H9 (cell line): ENCODE results near the gene NDE1. TPM values are rescaled to one million over a fixed set of nuclear protein-coding genes. Genes with fewer than 3 reads are reported as not detected.

Source experiments
- DNase-seq: peaks from one replicate; pipeline ENCODE4 v3.0.0-alpha.2; 2017
- H2AFZ ChIP-seq: one replicate; pipeline ENCODE4 v1.6.1; 2013; ENCODE audit warnings: mild to moderate bottlenecking, low read length, control low read depth, moderate library complexity
- H2AK5ac ChIP-seq: 2 replicates; pipeline ENCODE4 v1.6.1; 2013; ENCODE audit warnings: low read length, control low read depth, mixed read lengths; ENCODE audit not compliant: insufficient read length
- H2BK120ac ChIP-seq: one replicate; pipeline ENCODE4 v1.6.1; 2013; ENCODE audit warnings: low read depth, mild to moderate bottlenecking, low read length, control low read depth, inconsistent platforms; ENCODE audit not compliant: poor library complexity, severe bottlenecking
- H2BK12ac ChIP-seq: 2 replicates; pipeline ENCODE4 v1.6.1; 2013; ENCODE audit warnings: low read length, control low read depth, mixed read lengths, low read depth; ENCODE audit not compliant: insufficient read length
- H2BK15ac ChIP-seq: 2 replicates; pipeline ENCODE4 v1.6.1; 2013; ENCODE audit warnings: low read depth, low read length, control low read depth
- H2BK20ac ChIP-seq: one replicate; pipeline ENCODE4 v1.6.1; 2013; ENCODE audit warnings: low read depth, mild to moderate bottlenecking, low read length, control low read depth, inconsistent platforms; ENCODE audit not compliant: poor library complexity, severe bottlenecking
- H2BK5ac ChIP-seq: 2 replicates; pipeline ENCODE4 v1.6.1; 2013; ENCODE audit warnings: low read length, control low read depth, mixed read lengths; ENCODE audit not compliant: insufficient read length
- H3K14ac ChIP-seq: 2 replicates; pipeline ENCODE4 v1.6.1; 2013; ENCODE audit warnings: low read length, control low read depth; ENCODE audit not compliant: insufficient read depth
- H3K18ac ChIP-seq: 2 replicates; pipeline ENCODE4 v1.6.1; 2013; ENCODE audit warnings: low read depth, mild to moderate bottlenecking, mixed read lengths, low read length, control low read depth; ENCODE audit not compliant: insufficient read length
- H3K23ac ChIP-seq: 2 replicates; pipeline ENCODE4 v1.6.1; 2013; ENCODE audit warnings: low read length, control low read depth, mixed read lengths, low read depth; ENCODE audit not compliant: insufficient read length
- H3K23me2 ChIP-seq: 2 replicates; pipeline ENCODE4 v1.6.1; 2013; ENCODE audit warnings: low read depth, mild to moderate bottlenecking, mixed read lengths, low read length, control low read depth; ENCODE audit not compliant: insufficient read length, poor library complexity, severe bottlenecking
- H3K27ac ChIP-seq: 2 replicates; pipeline ENCODE4 v1.5.1; 2013; ENCODE audit warnings: low read length, control low read depth, mixed read lengths, low read depth; ENCODE audit not compliant: insufficient read length
- H3K27me3 ChIP-seq: 2 replicates; pipeline ENCODE4 v1.6.1; 2013; ENCODE audit warnings: low read length, control low read depth, inconsistent platforms; ENCODE audit not compliant: insufficient read depth
- H3K4ac ChIP-seq: 2 replicates; pipeline ENCODE4 v1.6.1; 2013; ENCODE audit warnings: low read depth, mild to moderate bottlenecking, control low read depth, inconsistent platforms, low read length, moderate library complexity
- H3K4me1 ChIP-seq: 2 replicates; pipeline ENCODE4 v1.6.1; 2013; ENCODE audit warnings: low read length, control low read depth, inconsistent platforms; ENCODE audit not compliant: insufficient read depth
- H3K4me2 ChIP-seq: 2 replicates; pipeline ENCODE4 v1.6.1; 2013; ENCODE audit warnings: low read length, control low read depth, mixed read lengths; ENCODE audit not compliant: insufficient read length, insufficient read depth
- H3K56ac ChIP-seq: 2 replicates; pipeline ENCODE4 v1.6.1; 2013; ENCODE audit warnings: low read depth, mild to moderate bottlenecking, mixed read lengths, low read length, control low read depth; ENCODE audit not compliant: insufficient read length
- H3K79me1 ChIP-seq: 2 replicates; pipeline ENCODE4 v1.6.1; 2013; ENCODE audit warnings: low read depth, mild to moderate bottlenecking, moderate library complexity, low read length, control low read depth, inconsistent platforms; ENCODE audit not compliant: insufficient read depth, poor library complexity, severe bottlenecking
- H3K79me2 ChIP-seq: 2 replicates; pipeline ENCODE4 v1.6.1; 2013; ENCODE audit warnings: low read length, control low read depth, inconsistent platforms; ENCODE audit not compliant: insufficient read depth
- H3K9ac ChIP-seq: 2 replicates; pipeline ENCODE4 v1.6.1; 2013; ENCODE audit warnings: low read length, control low read depth, mixed read lengths; ENCODE audit not compliant: insufficient read length; ENCODE audit errors: extremely low read depth
- H3K9me3 ChIP-seq: one replicate; pipeline ENCODE4 v1.6.1; 2013; ENCODE audit warnings: low read depth, low read length, inconsistent platforms; ENCODE audit not compliant: control insufficient read depth
- H3T11ph ChIP-seq: one replicate; pipeline ENCODE4 v1.6.1; 2013; ENCODE audit warnings: mild to moderate bottlenecking, low read length, control low read depth, inconsistent platforms
- H4K20me1 ChIP-seq: one replicate; pipeline ENCODE4 v1.6.1; 2013; ENCODE audit not compliant: control insufficient read depth, insufficient read length, insufficient read depth
- H4K5ac ChIP-seq: 2 replicates; pipeline ENCODE4 v1.6.1; 2013; ENCODE audit warnings: low read depth, mild to moderate bottlenecking, mixed read lengths, low read length, control low read depth; ENCODE audit not compliant: insufficient read length
- H4K8ac ChIP-seq: replicated peaks from 2 replicates; pipeline ENCODE4 v1.6.1; 2013; ENCODE audit warnings: low read length, control low read depth, mixed read lengths, low read depth; ENCODE audit not compliant: insufficient read length
- H4K91ac ChIP-seq: 2 replicates; pipeline ENCODE4 v1.6.1; 2013; ENCODE audit warnings: low read depth, mild to moderate bottlenecking, moderate library complexity, mixed read lengths, low read length, control low read depth; ENCODE audit not compliant: insufficient read length
- H3K27ac Mint-ChIP-seq, 3 experiments: 2 replicates in 2 of 3; 3 replicates in 1 of 3; pipeline ENCODE4 v1.8.0; 2020 to 2021; ENCODE audit warnings: mixed read lengths in 3 of 3, mild to moderate bottlenecking in 1 of 3, moderate library complexity in 1 of 3
- H3K27me3 Mint-ChIP-seq: 2 replicates; pipeline ENCODE4 v1.8.0; 2021; ENCODE audit warnings: low read depth, mild to moderate bottlenecking, moderate library complexity, mixed read lengths
- H3K36me3 Mint-ChIP-seq, 3 experiments: 2 replicates in 2 of 3; 3 replicates in 1 of 3; pipeline ENCODE4 v1.8.0; 2020 to 2021; ENCODE audit warnings: low read depth in 3 of 3, mixed read lengths in 3 of 3; ENCODE audit not compliant: insufficient read depth in 1 of 3
- H3K4me1 Mint-ChIP-seq, 2 experiments: 2 replicates each; pipeline ENCODE4 v1.8.0; 2020; ENCODE audit warnings: mixed read lengths in 2 of 2
- H3K4me3 Mint-ChIP-seq, 2 experiments: 2 replicates in 1 of 2; 3 replicates in 1 of 2; pipeline ENCODE4 v1.8.0; 2020 to 2021; ENCODE audit warnings: mild to moderate bottlenecking in 2 of 2, mixed read lengths in 2 of 2, moderate library complexity in 1 of 2
- H3K9me3 Mint-ChIP-seq, 2 experiments: 2 replicates in 1 of 2; 3 replicates in 1 of 2; pipeline ENCODE4 v1.8.0; 2020; ENCODE audit warnings: mild to moderate bottlenecking in 2 of 2, mixed read lengths in 2 of 2, moderate library complexity in 1 of 2
- WGBS: extraction: QIAGEN DNeasy Blood & Tissue Kit; methylation state at CpG from one replicate; pipeline ENCODE4 v1.1.7; 2013; ENCODE audit warnings: missing lambda C conversion rate, low lambda C conversion rate, mixed read lengths; ENCODE audit not compliant: insufficient read length; ENCODE audit errors: extremely low coverage; 5-methylcytosine and 5-hydroxymethylcytosine counted together
- total RNA-seq: library from RNA; stranded (reverse); gene quantifications from 2 replicates; pipeline ENCODE4 v1.2.1, GENCODE V29; 2021
- TF ChIP-seq, protein P1 (sequence below): fragments of 200-600 bp; sonication (generic); conservative IDR thresholded peaks from 3 replicates; pipeline ENCODE4 v1.8.0; 2021; ENCODE audit warnings: antibody characterized with exemption, mild to moderate bottlenecking

Gene NDE1
- total RNA-seq, 1 experiment from 2014 or later: 49.6 TPM

DNA sequence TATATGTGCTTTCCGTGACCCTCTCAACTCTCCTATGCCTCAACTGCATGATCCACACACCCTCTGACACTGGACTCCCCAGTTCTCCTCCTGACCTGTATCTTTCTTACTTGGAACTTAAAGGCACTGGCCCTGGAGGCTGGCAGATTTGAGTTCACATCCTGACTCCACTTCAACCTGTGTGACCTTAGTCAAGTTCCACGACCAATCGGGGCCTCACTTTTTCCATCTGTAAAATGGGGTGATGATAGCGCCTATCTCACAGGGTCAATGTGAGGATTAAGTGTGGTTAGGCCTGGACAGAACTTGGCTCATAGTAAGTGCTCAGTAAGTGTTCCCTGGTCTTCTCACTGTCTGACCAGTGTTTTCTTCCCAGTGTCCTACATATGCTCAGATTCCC, 32.1 kb upstream of the NDE1 start:
- Histone ChIP-seq H3K23ac (no peak overlapping the region), H2AK5ac (no peak overlapping the region), H3K18ac (no peak overlapping the region), H2BK15ac (no peak overlapping the region), H3K9ac (no peak overlapping the region), H3K23me2 (no peaks in the 10 kb centered on the region), H4K91ac (no peak overlapping the region), H3K9me3 (no peaks in the 10 kb centered on the region), H4K8ac (no peak overlapping the region), H3K27me3 (no peaks in the 10 kb centered on the region), H3K79me1 (no peaks in the 10 kb centered on the region), H3K79me2 (no peaks in the 10 kb centered on the region), H3T11ph (no peak overlapping the region), H4K20me1 (no peaks in the 10 kb centered on the region), H3K14ac (no peak overlapping the region), H2BK5ac (no peak overlapping the region), H2BK12ac (no peak overlapping the region), H2BK120ac (no peak overlapping the region), H3K4ac (no peak overlapping the region), H2BK20ac (no peak overlapping the region), H3K56ac (no peak overlapping the region), H2AFZ (no peak overlapping the region), H3K4me1 (no peaks in the 10 kb centered on the region), H4K5ac (no peak overlapping the region), H3K27ac (no peak overlapping the region), H3K4me2 (no peak overlapping the region)
- TF ChIP-seq, protein P1, sequence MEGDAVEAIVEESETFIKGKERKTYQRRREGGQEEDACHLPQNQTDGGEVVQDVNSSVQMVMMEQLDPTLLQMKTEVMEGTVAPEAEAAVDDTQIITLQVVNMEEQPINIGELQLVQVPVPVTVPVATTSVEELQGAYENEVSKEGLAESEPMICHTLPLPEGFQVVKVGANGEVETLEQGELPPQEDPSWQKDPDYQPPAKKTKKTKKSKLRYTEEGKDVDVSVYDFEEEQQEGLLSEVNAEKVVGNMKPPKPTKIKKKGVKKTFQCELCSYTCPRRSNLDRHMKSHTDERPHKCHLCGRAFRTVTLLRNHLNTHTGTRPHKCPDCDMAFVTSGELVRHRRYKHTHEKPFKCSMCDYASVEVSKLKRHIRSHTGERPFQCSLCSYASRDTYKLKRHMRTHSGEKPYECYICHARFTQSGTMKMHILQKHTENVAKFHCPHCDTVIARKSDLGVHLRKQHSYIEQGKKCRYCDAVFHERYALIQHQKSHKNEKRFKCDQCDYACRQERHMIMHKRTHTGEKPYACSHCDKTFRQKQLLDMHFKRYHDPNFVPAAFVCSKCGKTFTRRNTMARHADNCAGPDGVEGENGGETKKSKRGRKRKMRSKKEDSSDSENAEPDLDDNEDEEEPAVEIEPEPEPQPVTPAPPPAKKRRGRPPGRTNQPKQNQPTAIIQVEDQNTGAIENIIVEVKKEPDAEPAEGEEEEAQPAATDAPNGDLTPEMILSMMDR: no peak
- Mint-ChIP-seq H3K27me3 (no peaks in the 10 kb centered on the region), H3K4me1 (no peaks in the 10 kb centered on the region), H3K9me3 (no peaks in the 10 kb centered on the region), H3K4me3 (no peak overlapping the region), H3K27ac (no peak overlapping the region), H3K36me3 (peaks cover 20 to 87% (median 56%) of the 10 kb centered on the region in 3 experiments; a peak in 6 of 7 replicates)
- WGBS: no CpG with 5 or more reads among the region's 4 CpGs
- DNase-seq: no peak
